Brain microvascular endothelial cell (primary cell): Measurements from ENCODE around the gene SAE1.

Experiments
- DNase-seq: peaks from one replicate; pipeline ENCODE4 v3.0.0-alpha.2; 2020
- H3K27ac ChIP-seq: fragments of 250-450 bp; sonication (Bioruptor Pico); 2 replicates; pipeline ENCODE4 v1.5.1; 2020; ENCODE audit warnings: mild to moderate bottlenecking, moderate library complexity
- H3K27me3 ChIP-seq: fragments of 250-450 bp; sonication (Bioruptor Pico); replicated peaks from 2 replicates; pipeline ENCODE4 v1.5.1; 2020; ENCODE audit warnings: mild to moderate bottlenecking
- H3K36me3 ChIP-seq: fragments of 250-450 bp; sonication (Bioruptor Pico); replicated peaks from 2 replicates; pipeline ENCODE4 v1.5.1; 2020; ENCODE audit warnings: mild to moderate bottlenecking
- H3K4me3 ChIP-seq: 2 replicates; pipeline ENCODE4 v1.5.1; 2011; ENCODE audit warnings: low read depth, mild to moderate bottlenecking, control low read depth, low read length, moderate library complexity
- CTCF ChIP-seq: IDR thresholded peaks from 2 replicates; pipeline ENCODE4 v1.5.1; 2011; ENCODE audit warnings: low read depth, mild to moderate bottlenecking, moderate library complexity, low read length, control low read depth, inconsistent platforms; ENCODE audit errors: missing control alignments
- in situ Hi-C: cut with HindIII; loops from 2 replicates; pipeline ENCODE4 v1.10.0; 2017; ENCODE audit warnings: low sequenced_read_pairs, low pct_ligation_motif_present

SAE1 gene

GRCh38 chr19:47141695-47142094 is 11.1 kb downstream of the SAE1 start:
- H3K36me3 ChIP-seq = peaks cover 24% of the 10 kb centered on the region
- H3K4me3 ChIP-seq = no peak overlapping the region
- no peak overlapping the region for H3K27ac ChIP-seq
- H3K27me3 ChIP-seq = no peaks in the 10 kb centered on the region
- TF ChIP-seq CTCF = no peak
- in situ Hi-C loops = no loop called here
- DNase-seq = no peak

- no peak overlapping the region for H3K4me3 ChIP-seq
- DNase-seq = no peak
- H3K27ac ChIP-seq = no peak overlapping the region
- in situ Hi-C loops = no loop called here
- TF ChIP-seq CTCF = no peak
- peaks cover 26% of the 10 kb centered on the region for H3K36me3 ChIP-seq
- no peaks in the 10 kb centered on the region for H3K27me3 ChIP-seq
Observed at GRCh38 chr19:47142779-47143178, 12.1 kb downstream of the SAE1 start.

GRCh38 chr19:47143322-47144073 is 12.9 kb downstream of the SAE1 start:
- Histone ChIP-seq H3K27ac (no peak overlapping the region), H3K4me3 (no peak overlapping the region), H3K36me3 (peaks cover 29% of the 10 kb centered on the region), H3K27me3 (no peaks in the 10 kb centered on the region)
- in situ Hi-C loops = no loop called here
- DNase-seq = no peak
- TF ChIP-seq CTCF = no peak

- in situ Hi-C loops = no loop called here
- H3K36me3 ChIP-seq = peaks cover 32% of the 10 kb centered on the region
Observed at GRCh38 chr19:47144630-47145029, 14.0 kb downstream of the SAE1 start.

GRCh38 chr19:47145639-47146486 is 15.2 kb downstream of the SAE1 start:
- H3K4me3 ChIP-seq = no peak overlapping the region
- H3K36me3 ChIP-seq = peaks cover 40% of the 10 kb centered on the region
- in situ Hi-C loops = no loop called here
- DNase-seq = no peak
- H3K27ac ChIP-seq = no peak overlapping the region
- H3K27me3 ChIP-seq = no peaks in the 10 kb centered on the region
- no peak for TF ChIP-seq CTCF

More at GRCh38 chr19:47144630-47145029, 14.0 kb downstream of the SAE1 start:
- Histone ChIP-seq H3K27me3 (no peaks in the 10 kb centered on the region), H3K4me3 (no peak overlapping the region), H3K27ac (no peak overlapping the region)
- DNase-seq = no peak
- no peak for TF ChIP-seq CTCF
